NCI-H128 (cell line): ENCODE measurements around the gene IGSF3.

Experiments used
- DNase-seq: peaks from one replicate; lab custom pipeline; 2025; ENCODE audit not compliant: unreplicated experiment; lab: John Stamatoyannopoulos, UW

IGSF3 gene

GRCh38 chr1:116686723-116687352 is 19.3 kb upstream of the IGSF3 start:
- DNase-seq, result no peak

- no peak for DNase-seq
Measured at GRCh38 chr1:116686175-116686574, 18.6 kb upstream of the IGSF3 start.

GRCh38 chr1:116684575-116684974 is 17.0 kb upstream of the IGSF3 start:
- DNase-seq, result no peak

GRCh38 chr1:116682641-116683221 is 15.2 kb upstream of the IGSF3 start:
- DNase-seq, result no peak

GRCh38 chr1:116681343-116681899 is 13.9 kb upstream of the IGSF3 start:
- DNase-seq, result no peak

GRCh38 chr1:116680752-116681151 is 13.2 kb upstream of the IGSF3 start:
- no peak for DNase-seq

- no peak for DNase-seq
Measured at GRCh38 chr1:116679828-116680628, 12.5 kb upstream of the IGSF3 start.

- no peak for DNase-seq
Measured at GRCh38 chr1:116679091-116679827, 11.7 kb upstream of the IGSF3 start.

- no peak for DNase-seq
Measured at GRCh38 chr1:116678732-116679090, 11.2 kb upstream of the IGSF3 start.

GRCh38 chr1:116677474-116678062 is 10.0 kb upstream of the IGSF3 start:
- DNase-seq, result no peak

- no peak for DNase-seq
Measured at GRCh38 chr1:116676291-116676690, 8.8 kb upstream of the IGSF3 start.

GRCh38 chr1:116674751-116675150 is 7.2 kb upstream of the IGSF3 start:
- no peak for DNase-seq

GRCh38 chr1:116674011-116674531 is 6.5 kb upstream of the IGSF3 start:
- DNase-seq, result no peak

- no peak for DNase-seq
Measured at GRCh38 chr1:116671912-116672311, 4.4 kb upstream of the IGSF3 start.

GRCh38 chr1:116671072-116671760 is 3.7 kb upstream of the IGSF3 start:
- no peak for DNase-seq

- no peak for DNase-seq
Measured at GRCh38 chr1:116668277-116668676, 744 bp upstream of the IGSF3 start.

- DNase-seq, result no peak
Measured at GRCh38 chr1:116667078-116667574, 407 bp downstream of the IGSF3 start.

- no peak for DNase-seq
Measured at GRCh38 chr1:116666187-116667077, 1.1 kb downstream of the IGSF3 start.

- no peak for DNase-seq
Measured at GRCh38 chr1:116664978-116665371, 2.6 kb downstream of the IGSF3 start.
